MG63 (cell line): ENCODE measurements around the gene IZUMO4. TPM values are rescaled to one million over a fixed set of nuclear protein-coding genes. Genes with fewer than 3 reads are reported as not detected.

Experiments used
- DNase-seq: peaks from one replicate; pipeline ENCODE4 v3.0.0-alpha.2; 2020
- H3K27me3 ChIP-seq: fragments of 250-450 bp; sonication (Bioruptor Pico); 2 replicates; pipeline ENCODE4 v1.5.1; 2020; ENCODE audit warnings: mild to moderate bottlenecking, moderate library complexity
- H3K36me3 ChIP-seq: fragments of 250-450 bp; sonication (Bioruptor Pico); 2 replicates; pipeline ENCODE4 v1.5.1; 2020; ENCODE audit warnings: mild to moderate bottlenecking, moderate library complexity
- H3K4me3 ChIP-seq: fragments of 250-450 bp; sonication (Bioruptor Pico); 2 replicates; pipeline ENCODE4 v1.5.1; 2020; ENCODE audit warnings: mild to moderate bottlenecking, moderate library complexity
- H3K9me3 ChIP-seq: fragments of 250-450 bp; sonication (Bioruptor Pico); 2 replicates; pipeline ENCODE4 v1.5.1; 2020; ENCODE audit warnings: mild to moderate bottlenecking, moderate library complexity
- total RNA-seq: library from RNA; depleted of rRNA; stranded (reverse); fragments of >200 nt; shearing (Covaris generic); gene quantifications from 2 replicates; pipeline ENCODE4 v1.2.3, GENCODE V29; 2014; ENCODE audit warnings: low replicate concordance; rRNA removed

Gene IZUMO4, protein sequence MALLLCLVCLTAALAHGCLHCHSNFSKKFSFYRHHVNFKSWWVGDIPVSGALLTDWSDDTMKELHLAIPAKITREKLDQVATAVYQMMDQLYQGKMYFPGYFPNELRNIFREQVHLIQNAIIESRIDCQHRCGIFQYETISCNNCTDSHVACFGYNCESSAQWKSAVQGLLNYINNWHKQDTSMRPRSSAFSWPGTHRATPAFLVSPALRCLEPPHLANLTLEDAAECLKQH
- not detected in 2 replicates for total RNA-seq

DNA sequence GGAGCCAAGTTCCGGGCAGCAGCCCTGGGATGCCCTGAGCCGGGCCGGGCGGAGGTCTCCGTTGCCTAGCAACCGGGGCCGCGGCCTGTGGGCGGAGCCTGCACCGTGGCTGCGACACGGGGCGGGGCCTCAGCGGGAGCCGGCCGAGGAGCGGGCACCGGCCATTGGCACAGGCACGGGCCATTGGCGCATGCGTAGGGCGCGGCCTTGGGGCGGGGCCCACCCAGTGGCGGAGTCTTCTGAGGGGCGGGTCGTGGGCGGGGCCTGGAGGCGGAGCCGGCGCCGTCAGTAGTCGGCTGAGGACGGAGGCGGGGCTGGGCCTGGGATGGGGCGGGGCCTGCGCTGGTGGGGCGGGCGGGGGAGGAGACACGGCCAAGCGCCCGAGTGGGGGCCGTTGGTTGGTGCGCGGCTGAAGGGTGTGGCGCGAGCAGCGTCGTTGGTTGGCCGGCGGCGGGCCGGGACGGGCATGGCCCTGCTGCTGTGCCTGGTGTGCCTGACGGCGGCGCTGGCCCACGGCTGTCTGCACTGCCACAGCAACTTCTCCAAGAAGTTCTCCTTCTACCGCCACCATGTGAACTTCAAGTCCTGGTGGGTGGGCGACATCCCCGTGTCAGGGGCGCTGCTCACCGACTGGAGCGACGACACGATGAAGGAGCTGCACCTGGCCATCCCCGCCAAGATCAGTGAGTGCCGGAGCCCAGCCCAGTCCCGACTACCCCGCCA is at the start of gene IZUMO4:
IZUMO4 (plus strand) TSS at position 436 of the 723 bp plus-strand sequence; CDS start at position 467, 31 bp downstream.
- H3K36me3 ChIP-seq, result no peaks in the 10 kb centered on the region; the same call in 1 of the 2 replicates
- H3K4me3 ChIP-seq, result peak within 1 kb of the TSS; percentile 83
- no peaks in the 10 kb centered on the region for H3K27me3 ChIP-seq
- DNase-seq, result peak; percentile 92
- H3K9me3 ChIP-seq, result no peaks in the 10 kb centered on the region

DNA sequence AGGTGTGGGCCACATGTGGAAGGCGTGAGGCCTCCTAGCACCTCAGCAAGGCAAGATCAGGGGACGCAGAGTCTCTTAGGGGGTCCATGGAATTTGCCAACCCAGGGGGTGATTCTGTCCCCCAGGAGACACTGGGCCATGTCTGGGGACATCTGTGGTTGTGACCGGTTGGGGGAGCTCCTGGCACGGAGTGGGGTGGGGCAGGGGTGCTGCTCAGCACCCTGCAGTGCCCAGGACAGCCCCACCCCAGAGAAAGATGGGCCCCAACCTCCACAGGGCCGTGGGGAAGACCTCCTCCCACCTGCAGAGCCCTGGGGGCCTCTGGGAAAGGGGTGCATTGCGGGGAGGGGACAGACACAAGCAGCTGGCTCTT is 49.7 kb upstream of the IZUMO4 start:
- no peak overlapping the region for H3K4me3 ChIP-seq
- DNase-seq, result no peak
- H3K27me3 ChIP-seq, result no peaks in the 10 kb centered on the region
- H3K9me3 ChIP-seq, result no peaks in the 10 kb centered on the region
- no peaks in the 10 kb centered on the region; the same call in 1 of the 2 replicates for H3K36me3 ChIP-seq

DNA sequence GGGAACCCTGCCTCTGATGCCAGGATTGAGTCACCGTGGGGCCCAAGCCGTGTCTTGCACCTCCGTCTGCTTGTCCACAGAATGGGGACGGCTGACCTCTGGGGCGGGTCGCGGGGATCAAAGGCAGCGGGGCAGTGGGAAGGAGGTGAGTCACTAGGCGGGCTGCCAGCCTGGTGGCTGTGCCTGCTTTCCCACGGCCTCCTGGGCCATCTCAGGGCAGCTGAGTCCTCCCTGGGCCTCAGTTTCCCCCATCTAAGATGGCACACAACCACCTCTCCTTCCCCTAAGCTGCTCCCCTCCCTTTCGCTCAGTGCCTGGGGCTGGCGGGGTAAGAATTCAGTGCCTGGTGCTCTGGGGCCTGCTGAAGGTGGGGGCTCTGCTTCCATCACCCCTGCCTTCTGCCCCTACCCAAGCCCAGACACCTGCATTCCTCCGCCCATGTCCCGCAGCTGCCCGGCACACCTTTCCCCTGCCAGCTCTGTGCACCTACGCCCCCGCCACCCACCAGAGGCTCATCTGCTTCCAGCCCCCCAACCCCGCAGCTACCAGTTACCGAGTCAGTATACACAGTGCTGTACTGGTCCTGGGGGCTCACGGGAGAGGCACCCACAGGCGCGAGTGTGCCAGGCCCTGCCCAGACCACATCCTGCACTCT is 49.1 kb upstream of the IZUMO4 start:
- no peaks in the 10 kb centered on the region; the same call in 1 of the 2 replicates for H3K36me3 ChIP-seq
- H3K27me3 ChIP-seq, result no peaks in the 10 kb centered on the region
- H3K4me3 ChIP-seq, result no peak overlapping the region
- no peaks in the 10 kb centered on the region for H3K9me3 ChIP-seq
- DNase-seq, result peak; percentile 47

DNA sequence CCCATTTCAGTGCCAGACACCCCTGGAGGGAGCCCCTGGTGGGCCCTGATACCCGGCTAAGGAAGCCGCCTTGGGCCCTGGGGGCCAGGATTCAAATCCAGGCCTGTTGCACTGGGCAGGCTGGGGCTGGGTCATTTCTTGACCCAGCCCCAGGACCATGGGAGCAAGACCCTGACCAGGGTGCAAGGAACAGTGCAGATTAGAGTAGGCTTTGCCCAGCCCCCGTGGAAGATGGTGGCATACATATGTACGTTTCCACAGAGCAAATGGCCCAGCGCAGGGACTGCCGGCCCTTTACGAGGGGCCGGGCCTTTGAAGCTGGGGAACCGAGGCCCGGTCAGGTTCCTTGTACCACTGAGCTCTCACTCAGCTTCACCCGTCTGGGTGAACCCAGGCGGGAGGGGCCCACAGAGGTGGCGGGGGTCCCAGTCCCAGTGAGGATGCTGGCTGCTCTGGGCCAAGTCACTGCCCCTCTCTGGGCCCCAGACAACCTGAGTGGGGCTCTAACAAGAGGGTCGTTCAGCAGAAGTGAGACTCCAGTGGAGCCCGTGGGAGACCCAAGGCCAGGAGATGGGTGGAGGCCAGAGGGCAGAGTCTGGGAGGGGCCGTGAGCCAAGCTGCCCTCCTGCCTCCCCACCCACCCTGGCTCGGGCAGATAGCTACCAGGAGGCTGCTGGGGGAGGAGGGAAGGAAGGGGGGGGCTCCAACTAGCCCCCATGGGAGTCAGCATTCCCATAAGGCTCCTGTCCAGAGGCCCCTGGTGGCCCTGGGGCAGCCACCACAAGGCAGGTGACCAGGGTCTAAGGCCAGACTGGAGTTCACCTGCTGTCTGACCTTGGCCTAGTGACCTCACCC is 48.4 kb upstream of the IZUMO4 start:
- H3K27me3 ChIP-seq, result no peaks in the 10 kb centered on the region
- H3K9me3 ChIP-seq, result no peaks in the 10 kb centered on the region
- no peak overlapping the region for H3K4me3 ChIP-seq
- DNase-seq, result no peak
- H3K36me3 ChIP-seq, result no peaks in the 10 kb centered on the region

DNA sequence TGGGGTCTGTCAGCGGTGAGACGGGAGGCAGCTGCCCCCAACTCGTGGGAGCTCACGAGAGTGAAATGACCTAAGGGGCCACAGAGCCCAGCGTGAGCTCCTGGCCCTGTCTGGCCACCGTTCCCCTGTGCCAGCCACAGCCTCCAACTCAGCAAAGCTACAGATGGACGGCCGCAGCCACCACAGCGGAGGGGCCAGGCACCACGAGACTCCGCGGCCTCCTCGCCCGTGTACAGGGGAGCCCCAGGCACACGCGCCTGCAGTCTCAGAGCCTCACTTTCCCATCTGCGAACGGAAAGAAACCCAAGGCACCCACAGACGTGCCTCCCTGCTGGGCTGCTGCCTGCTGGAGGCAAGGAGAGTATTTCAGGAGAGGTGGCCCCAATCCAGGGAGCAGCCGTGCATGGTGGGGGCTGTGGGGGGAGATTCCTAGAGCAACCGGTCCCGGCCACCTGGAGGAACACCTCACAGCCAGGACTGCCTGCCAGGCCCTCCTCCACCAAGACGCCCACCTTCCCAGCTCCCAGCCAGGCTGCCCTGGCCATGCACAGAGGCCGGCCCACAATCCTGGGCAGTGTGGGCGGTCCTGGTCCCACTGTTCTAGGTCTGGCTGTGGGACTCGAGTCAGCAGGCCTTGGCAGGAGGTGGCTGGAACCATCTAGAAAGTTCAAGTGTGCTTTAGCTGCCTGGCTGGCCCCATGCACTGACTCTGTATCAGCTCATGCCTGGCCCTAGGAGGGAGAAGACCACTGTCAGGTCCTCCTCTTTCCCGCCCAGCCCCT is 47.6 kb upstream of the IZUMO4 start:
- Histone ChIP-seq H3K36me3 (no peaks in the 10 kb centered on the region), H3K4me3 (peak overlapping the region; percentile 56), H3K27me3 (no peaks in the 10 kb centered on the region), H3K9me3 (no peaks in the 10 kb centered on the region)
- no peak for DNase-seq

DNA sequence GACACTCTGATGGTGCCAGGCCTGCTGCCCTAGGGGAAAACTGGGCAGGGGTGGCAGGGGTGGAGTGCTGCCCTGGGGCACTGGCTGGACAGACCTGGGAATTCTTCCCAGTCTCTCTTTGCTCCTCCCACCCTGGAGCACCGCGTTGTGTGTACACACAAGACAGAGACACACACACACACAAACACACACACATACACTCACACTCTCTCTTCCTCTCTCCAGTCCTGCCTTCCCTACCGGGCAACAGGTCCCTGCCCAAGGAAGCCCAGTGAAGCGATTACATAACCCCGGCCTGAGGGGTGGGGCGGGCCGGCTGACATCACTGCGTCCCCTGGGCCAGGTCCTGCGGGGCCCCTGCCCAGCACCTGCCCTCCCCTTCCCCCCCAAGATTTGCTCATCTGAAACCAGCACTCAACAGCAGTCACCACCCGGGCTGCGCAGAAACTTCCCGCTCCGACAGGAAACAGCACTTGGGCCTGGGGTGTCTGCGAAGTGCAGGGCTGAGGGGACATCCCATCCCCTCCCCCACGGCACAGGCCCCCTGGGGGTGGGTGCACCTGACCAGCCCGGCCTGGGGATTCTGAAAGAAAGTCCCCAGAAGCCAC is 46.9 kb upstream of the IZUMO4 start:
- peak; percentile 61 for DNase-seq
- H3K27me3 ChIP-seq, result no peaks in the 10 kb centered on the region
- H3K9me3 ChIP-seq, result no peaks in the 10 kb centered on the region
- no peaks in the 10 kb centered on the region for H3K36me3 ChIP-seq
- peak overlapping the region; percentile 56 for H3K4me3 ChIP-seq

DNA sequence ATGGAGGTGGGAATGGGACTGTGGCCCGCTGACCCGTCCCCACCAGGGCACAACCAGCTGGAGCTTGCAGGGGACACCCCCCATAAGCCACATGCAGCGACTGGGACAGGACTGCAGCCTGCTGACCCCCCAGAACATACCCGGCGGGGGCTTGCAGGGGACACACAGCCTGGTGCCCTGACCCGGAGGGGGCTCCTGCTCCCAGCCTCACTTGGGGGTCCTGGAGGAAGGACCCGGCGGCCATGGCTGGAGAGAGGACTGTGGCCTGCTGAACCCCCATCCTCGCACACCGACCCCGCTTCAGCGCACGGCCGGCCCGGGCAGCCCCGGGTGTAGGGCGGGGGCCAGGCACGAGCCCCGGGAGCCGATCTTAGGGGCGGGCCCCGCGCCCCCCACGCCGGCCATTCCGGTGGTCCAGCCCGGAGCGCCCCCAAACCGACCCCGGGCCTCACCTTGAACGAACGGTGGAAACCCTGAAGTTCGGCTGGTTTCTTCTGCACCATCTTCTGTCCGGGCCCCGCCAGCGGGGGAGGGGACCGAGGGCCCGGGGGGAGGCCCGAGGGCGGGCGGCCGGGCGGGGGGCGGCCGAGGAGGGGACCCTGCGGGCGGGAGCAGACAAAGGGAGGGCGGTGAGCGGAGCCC is 46.2 kb upstream of the IZUMO4 start:
- peak overlapping the region; percentile 56 for H3K4me3 ChIP-seq
- H3K9me3 ChIP-seq, result no peaks in the 10 kb centered on the region
- no peak for DNase-seq
- H3K27me3 ChIP-seq, result no peaks in the 10 kb centered on the region
- H3K36me3 ChIP-seq, result no peaks in the 10 kb centered on the region

DNA sequence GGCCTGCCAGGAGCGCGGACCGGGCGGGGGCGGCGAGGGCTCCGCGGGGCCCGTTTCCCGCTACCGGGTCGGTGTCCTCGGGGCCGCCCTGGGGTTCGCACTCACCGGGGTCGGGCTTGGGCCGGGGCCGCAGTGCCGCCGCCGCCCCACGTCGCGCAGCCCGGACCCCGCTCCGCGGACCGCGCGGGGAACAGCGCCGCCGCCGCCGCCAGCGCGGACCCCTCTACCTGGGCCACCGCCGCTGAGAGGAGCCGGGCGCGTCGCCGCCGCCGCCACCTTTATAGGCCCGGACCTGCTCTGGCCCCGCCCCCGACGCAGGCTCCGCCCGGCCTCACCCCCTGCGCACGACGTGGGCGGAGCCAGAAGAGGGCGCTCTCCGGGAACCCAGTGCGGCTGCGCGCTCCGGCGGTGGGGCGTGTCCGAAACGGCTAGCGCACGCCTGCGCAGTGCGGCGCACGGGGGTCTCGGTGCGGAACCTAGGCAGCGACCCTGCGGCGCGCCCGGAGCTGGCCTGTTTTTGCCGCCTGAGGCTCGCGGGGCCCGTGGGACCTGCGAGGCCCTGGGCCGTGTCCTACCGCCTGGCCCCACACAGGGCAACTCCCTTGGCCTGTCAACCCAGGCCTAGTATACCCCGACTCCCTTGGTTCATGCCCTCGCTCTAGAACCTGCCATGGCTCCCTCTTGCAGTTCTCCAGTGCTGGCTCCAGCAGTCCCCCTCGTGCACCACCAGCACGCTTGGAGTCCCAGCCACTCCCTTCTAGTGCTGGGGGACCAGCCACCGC is 45.5 kb upstream of the IZUMO4 start, which contains the start of gene MKNK2:
MKNK2 (minus strand) TSS at position 254 of the 782 bp plus-strand sequence. CDS start 393 bp downstream, outside the sequence.
- Histone ChIP-seq H3K9me3 (no peaks in the 10 kb centered on the region), H3K4me3 (peak within 1 kb of the TSS; percentile 56), H3K36me3 (no peaks in the 10 kb centered on the region), H3K27me3 (no peaks in the 10 kb centered on the region)
- peak; percentile 71 for DNase-seq

DNA sequence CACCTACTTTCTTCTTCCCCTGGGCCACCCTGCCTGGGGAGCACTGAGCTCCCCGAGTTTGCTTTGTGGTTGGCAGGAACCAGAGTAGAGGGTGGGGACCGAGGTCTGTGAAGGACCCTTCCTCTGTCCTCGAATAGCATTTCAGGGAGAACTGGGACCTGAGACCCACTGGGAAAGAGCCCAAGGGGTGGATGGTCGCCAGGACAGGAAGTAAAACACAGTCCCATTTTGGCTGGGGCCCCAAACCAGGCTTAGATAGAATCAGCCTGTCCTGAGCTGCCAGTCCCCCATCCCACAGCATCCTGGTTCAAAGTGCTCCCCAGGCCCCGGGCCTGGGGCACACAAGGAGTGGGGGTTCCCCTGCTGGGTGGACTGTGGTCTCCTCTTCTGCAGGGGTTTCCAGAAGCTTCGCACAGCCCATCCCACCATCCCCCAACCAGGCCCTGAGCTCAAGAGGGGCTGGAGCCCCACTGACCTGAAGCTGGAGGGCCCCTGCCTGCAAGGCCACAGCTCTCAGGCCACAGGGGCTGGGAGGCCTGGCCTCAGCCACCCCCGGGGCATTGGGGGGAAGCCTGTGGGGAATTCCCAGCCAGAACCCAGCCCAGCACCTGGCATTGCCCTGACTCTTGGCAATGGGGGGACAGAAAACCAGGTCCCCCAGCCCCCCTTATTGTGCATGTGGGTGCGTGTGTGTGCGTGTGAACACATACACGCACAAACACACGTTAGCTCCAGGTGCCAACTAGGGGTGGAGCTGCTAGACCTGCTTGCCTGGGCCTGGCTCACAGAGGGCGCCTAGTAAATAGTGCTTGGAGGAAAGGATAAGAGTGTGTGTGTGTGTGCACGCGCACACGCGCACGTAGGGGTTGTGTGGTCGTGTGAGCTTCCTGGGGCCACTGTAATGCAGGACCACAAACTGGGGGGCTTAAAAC is 44.7 kb upstream of the IZUMO4 start:
- Histone ChIP-seq H3K27me3 (no peaks in the 10 kb centered on the region), H3K36me3 (no peaks in the 10 kb centered on the region), H3K4me3 (no peak overlapping the region), H3K9me3 (no peaks in the 10 kb centered on the region)
- peak; percentile 74 for DNase-seq

DNA sequence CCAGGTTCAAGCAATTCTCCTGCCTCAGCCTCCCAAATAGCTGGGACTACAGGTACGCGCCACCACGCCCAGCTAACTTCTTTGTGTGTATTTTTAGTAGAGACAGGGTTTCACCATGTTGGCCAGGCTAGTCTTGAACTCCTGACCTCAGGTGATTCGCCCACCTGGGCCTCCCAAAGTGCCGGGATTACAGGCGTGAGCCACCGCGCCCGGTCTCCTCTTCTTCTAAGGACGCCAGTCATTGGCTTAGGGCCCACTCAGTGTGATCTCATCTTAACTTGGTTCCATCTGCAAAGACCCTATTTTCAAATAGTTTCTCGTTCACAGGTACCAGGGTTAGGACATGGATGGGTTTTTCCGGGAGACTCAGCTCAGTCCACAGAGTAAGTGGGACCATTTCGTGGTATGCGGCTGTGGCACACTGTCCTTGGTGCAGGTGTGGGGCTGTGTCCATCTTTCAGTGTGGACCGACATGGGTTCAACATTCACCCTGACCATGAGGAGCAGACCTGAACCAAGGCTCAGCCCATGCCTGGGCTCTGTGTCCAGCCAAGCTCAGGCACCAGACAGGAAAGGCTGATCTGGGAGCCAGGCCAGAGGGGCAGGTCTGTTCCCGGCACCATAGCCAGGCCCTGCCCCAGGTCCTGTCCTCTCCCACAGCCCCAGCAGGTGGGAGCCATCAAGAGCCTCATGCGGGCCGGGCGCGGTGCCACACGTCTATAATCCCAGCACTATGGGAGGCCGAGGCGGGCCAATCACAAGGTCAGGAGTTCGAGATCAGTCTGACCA is 42.9 kb upstream of the IZUMO4 start:
- Histone ChIP-seq H3K27me3 (no peaks in the 10 kb centered on the region), H3K36me3 (no peaks in the 10 kb centered on the region), H3K9me3 (no peaks in the 10 kb centered on the region), H3K4me3 (no peak overlapping the region)
- DNase-seq, result peak; percentile 87

DNA sequence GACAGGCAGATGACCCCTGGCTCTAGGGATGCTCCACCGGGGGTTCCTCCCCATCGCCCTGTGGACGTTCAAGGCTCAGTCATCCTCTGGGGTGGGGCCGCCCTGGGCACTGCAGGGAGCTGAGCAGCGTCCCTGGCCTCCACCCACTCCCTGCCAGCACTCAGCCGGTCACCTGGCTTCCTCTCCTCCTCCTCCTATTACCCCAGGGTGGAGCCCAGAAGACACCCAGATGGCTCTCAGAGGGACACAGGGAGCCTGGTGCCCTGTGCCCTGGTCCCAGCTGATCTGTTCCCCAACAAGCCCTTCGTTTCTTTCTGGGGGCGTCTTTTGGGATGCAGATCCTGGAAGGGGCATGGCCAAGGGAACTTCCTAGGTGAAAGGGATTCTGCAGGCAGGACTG is 42.0 kb upstream of the IZUMO4 start:
- Histone ChIP-seq H3K36me3 (no peaks in the 10 kb centered on the region), H3K27me3 (no peaks in the 10 kb centered on the region), H3K4me3 (no peak overlapping the region), H3K9me3 (no peaks in the 10 kb centered on the region)
- no peak for DNase-seq

DNA sequence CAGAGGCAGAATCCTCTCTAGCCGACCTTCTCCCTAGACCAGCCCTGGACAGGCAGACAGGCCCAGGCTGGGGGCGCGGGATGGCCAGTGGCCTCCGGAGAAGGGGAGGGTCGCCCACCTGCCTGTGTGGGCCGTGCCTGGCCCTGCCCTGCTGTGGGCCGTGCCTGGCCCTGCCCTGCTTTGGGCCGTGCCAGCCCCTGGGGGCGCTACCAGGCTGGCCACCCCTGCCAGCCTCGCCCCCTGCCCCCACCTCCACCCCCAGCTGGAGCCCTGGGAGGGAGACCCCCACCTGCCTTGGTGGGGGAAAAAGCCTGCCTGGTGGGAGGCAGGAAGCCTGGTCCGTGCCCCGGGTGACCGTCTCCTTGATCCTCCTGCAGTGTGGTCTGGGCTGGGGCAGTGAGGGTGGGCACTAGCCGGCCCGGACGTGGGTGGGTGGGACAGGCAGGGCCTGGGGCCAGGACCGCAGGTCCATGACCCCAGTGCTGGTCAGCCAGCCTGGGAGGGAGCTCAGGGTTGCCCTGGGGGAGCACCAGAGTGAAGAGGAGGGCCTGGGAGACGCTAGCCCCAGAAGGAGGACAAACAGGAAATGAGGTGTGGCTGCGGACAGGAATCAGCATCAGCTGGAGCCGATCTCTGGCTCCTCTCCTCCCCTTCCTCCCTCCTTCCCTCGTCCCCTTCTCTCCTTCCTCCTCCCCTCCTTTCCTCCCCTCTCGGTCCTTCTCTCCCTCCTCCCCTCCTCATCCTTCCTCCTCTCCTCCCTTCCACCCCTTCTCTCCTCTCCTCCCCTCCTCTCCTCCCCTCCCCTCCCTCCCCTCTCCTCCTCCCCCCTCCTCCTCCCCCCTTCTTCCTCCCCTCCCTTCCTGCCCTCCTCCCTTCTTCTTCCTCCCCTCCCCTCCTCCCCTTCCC is 40.5 kb upstream of the IZUMO4 start:
- Histone ChIP-seq H3K9me3 (no peaks in the 10 kb centered on the region), H3K36me3 (no peaks in the 10 kb centered on the region), H3K4me3 (no peak overlapping the region), H3K27me3 (no peaks in the 10 kb centered on the region)
- DNase-seq, result peak; percentile 40
